ENCODE data around the gene TNFAIP8L3. TPM values are rescaled to one million over a fixed set of nuclear protein-coding genes. Genes with fewer than 3 reads are reported as not detected.

Gene TNFAIP8L3
- total RNA-seq, 2 experiments from 2014 or later, result not detected

DNA sequence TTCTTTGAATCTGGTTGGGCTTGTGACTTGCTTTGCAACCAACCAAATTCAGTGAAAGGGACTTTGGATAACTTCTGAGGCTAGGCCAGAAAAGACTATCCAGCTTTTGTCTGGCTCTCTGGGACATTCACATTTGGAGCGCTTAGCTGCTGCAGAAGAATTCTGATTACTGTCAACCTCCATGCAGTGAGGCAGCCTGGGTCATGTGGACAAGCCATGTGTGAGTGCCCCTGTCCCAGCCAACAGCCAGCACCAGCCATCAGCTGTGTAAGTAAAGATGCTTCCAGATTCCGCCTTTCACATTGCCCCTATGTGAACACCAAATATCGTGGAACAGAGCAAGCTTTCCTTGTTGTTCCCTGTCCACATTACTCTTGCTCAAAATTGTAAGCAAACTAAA lies 12.9 kb upstream of the TNFAIP8L3 start:
- Mint-ChIP-seq H3K4me1 (ENCODE audit: low read depth) (no peaks in the 10 kb centered on the region), H3K9me3 (no peaks in the 10 kb centered on the region), H3K27ac (no peak overlapping the region), H3K36me3 (ENCODE audit: low read depth) (no peaks in the 10 kb centered on the region), H3K4me3 (no peak overlapping the region), H3K27me3 (peaks cover 50% of the 10 kb centered on the region)
- DNase-seq (no peak), ATAC-seq (ENCODE audit: poor library complexity) (no peak)
- no peak for TF ChIP-seq CTCF (IDR thresholded peaks at IDR 0.05)
- POLR2A ChIA-PET, result no interaction called here
- no peak overlapping the region for H3K4me3 ChIP-seq (ENCODE audit: low read length)
- no peaks in the 10 kb centered on the region for H3K4me1 ChIP-seq (ENCODE audit: insufficient read depth, low read length)
- no peaks in the 10 kb centered on the region for H3K36me3 ChIP-seq (ENCODE audit: insufficient read depth, low read length)
- H3K9me3 ChIP-seq (ENCODE audit: control insufficient read depth in 1 of 2, insufficient read depth in 1 of 2, low read length in 2 of 2), result no peaks in the 10 kb centered on the region
- peaks cover 4 to 12% of the 10 kb centered on the region in 2 experiments for H3K27me3 ChIP-seq (ENCODE audit: control insufficient read depth in 1 of 2, insufficient read depth in 2 of 2, low read length in 2 of 2)
- intact Hi-C loops (cut with DNase I, micrococcal nuclease), result no loop called here
- CTCF ChIA-PET, result no interaction called here
- no peak overlapping the region for H3K27ac ChIP-seq (ENCODE audit: low read depth in 1 of 2, low read length in 2 of 2)

DNA sequence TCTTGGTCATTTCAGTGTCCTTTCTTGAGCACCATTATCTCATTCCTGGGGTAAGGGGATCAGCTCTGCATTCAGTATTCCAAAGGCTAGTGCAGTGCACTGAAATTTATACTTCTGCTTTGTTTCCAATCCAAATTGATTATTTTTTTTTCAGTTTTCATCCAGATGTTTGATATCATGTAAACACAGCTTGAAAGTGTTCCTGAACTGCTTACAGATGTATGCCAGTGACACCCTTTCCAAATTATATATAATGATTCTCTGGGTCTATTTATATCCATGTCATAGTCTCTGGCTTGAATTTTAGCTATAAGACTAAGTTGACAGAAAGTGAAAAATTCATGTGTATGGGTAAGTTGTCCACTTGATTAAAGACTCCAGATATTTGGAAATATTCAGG lies 11.8 kb upstream of the TNFAIP8L3 start:
- Histone ChIP-seq H3K4me3 (ENCODE audit: low read length) (no peak overlapping the region), H3K36me3 (ENCODE audit: insufficient read depth, low read length) (no peaks in the 10 kb centered on the region), H3K9me3 (ENCODE audit: control insufficient read depth in 1 of 2, insufficient read depth in 1 of 2, low read length in 2 of 2) (no peaks in the 10 kb centered on the region), H3K27me3 (ENCODE audit: control insufficient read depth in 1 of 2, insufficient read depth in 2 of 2, low read length in 2 of 2) (peaks cover 4 to 12% of the 10 kb centered on the region in 2 experiments), H3K4me1 (ENCODE audit: insufficient read depth, low read length) (no peaks in the 10 kb centered on the region), H3K27ac (ENCODE audit: low read depth in 1 of 2, low read length in 2 of 2) (no peak overlapping the region)
- ChIA-PET CTCF (interaction anchor here (1.0 kb wide), 1 partner anchor 10 kb away, joined by 3 read pairs; no protein-coding TSS in a partner anchor), POLR2A (no interaction called here)
- TF ChIP-seq CTCF (IDR thresholded peaks at IDR 0.05), result no peak
- ATAC-seq (ENCODE audit: poor library complexity) (no peak), DNase-seq (no peak)
- H3K36me3 Mint-ChIP-seq (ENCODE audit: low read depth), result no peaks in the 10 kb centered on the region
- no peak overlapping the region for H3K27ac Mint-ChIP-seq
- H3K9me3 Mint-ChIP-seq, result no peaks in the 10 kb centered on the region
- H3K4me1 Mint-ChIP-seq (ENCODE audit: low read depth), result no peaks in the 10 kb centered on the region
- H3K27me3 Mint-ChIP-seq, result peaks cover 56% of the 10 kb centered on the region
- intact Hi-C loops (cut with DNase I, micrococcal nuclease), result no loop called here
- H3K4me3 Mint-ChIP-seq, result no peak overlapping the region

DNA sequence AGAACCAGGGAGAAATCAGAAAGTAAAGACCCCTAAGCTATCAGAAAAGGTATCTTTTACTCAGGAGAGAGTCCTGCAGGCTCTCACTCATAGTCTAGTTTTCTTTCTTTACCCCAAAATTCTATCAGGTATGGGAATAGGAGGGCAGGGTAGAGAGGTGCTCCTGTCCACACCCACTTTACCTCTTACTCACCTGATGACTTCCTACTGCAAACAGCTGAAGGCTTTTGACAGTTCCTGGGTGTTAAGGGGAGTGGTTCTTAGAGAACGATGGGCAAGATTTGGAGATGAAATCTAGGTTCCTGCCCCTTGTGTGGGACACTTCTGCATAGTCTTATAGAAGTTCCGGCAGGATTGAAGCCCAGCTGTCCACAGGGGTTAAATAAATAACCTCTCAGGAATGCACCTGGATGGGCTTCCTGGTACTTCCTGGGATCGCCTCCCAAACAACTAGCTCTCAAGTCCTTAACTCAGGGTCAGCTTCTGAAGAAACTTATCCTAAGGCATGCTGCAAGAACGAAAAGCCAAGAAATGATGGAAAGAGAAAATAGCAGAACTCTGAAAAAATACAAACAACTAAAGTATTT lies 10.8 kb upstream of the TNFAIP8L3 start:
- no peak overlapping the region for H3K27ac Mint-ChIP-seq

More for the DNA sequence above, 10.8 kb upstream of the TNFAIP8L3 start:
- no peaks in the 10 kb centered on the region for H3K4me1 Mint-ChIP-seq (ENCODE audit: low read depth)
- intact Hi-C loops (cut with DNase I, micrococcal nuclease), result no loop called here
- CTCF ChIA-PET, result no interaction called here
- no peaks in the 10 kb centered on the region for H3K36me3 ChIP-seq (ENCODE audit: insufficient read depth, low read length)
- DNase-seq (no peak), ATAC-seq (ENCODE audit: poor library complexity) (no peak)
- H3K4me1 ChIP-seq (ENCODE audit: insufficient read depth, low read length), result no peaks in the 10 kb centered on the region
- peaks cover 60% of the 10 kb centered on the region for H3K27me3 Mint-ChIP-seq
- H3K36me3 Mint-ChIP-seq (ENCODE audit: low read depth), result no peaks in the 10 kb centered on the region
- H3K27me3 ChIP-seq (ENCODE audit: control insufficient read depth in 1 of 2, insufficient read depth in 2 of 2, low read length in 2 of 2), result peaks cover 7 to 12% of the 10 kb centered on the region in 2 experiments
- H3K4me3 ChIP-seq (ENCODE audit: low read length), result no peak overlapping the region
- H3K27ac ChIP-seq (ENCODE audit: low read depth in 1 of 2, low read length in 2 of 2), result no peak overlapping the region
- no peak overlapping the region for H3K4me3 Mint-ChIP-seq
- H3K9me3 ChIP-seq (ENCODE audit: control insufficient read depth in 1 of 2, insufficient read depth in 1 of 2, low read length in 2 of 2), result no peaks in the 10 kb centered on the region
- H3K9me3 Mint-ChIP-seq, result no peaks in the 10 kb centered on the region
- no peak for TF ChIP-seq CTCF (IDR thresholded peaks at IDR 0.05)
- POLR2A ChIA-PET, result no interaction called here

All from CD4-positive, alpha-beta T cell (primary cell).